Neural progenitor cell (in vitro differentiated cells): ENCODE measurements around the gene AIPL1. TPM values are rescaled to one million over a fixed set of nuclear protein-coding genes. Genes with fewer than 3 reads are reported as not detected.
"Not testable (repeated sequence)": the region's sequence is repeated elsewhere in the genome, so short reads cannot be mapped to it uniquely, and the experiment has no call there.

ENCODE experiments used
- DNase-seq: peaks from one replicate; pipeline ENCODE4 v3.0.0-alpha.2; 2016; ENCODE audit warnings: low spot score
- H2AFZ ChIP-seq: fragments of 200-600 bp; sonication (generic); replicated peaks from 2 replicates; pipeline ENCODE4 v1.6.1; 2016; ENCODE audit warnings: antibody characterized with exemption
- H3F3A ChIP-seq: fragments of 200-600 bp; sonication (generic); 2 replicates; pipeline ENCODE4 v1.6.1; 2016; ENCODE audit warnings: antibody characterized with exemption, low read depth
- H3K27ac ChIP-seq: fragments of 200-600 bp; sonication (generic); 2 replicates; pipeline ENCODE4 v1.5.1; 2016; ENCODE audit warnings: mild to moderate bottlenecking
- H3K27me3 ChIP-seq: fragments of 200-600 bp; sonication (generic); 2 replicates; pipeline ENCODE4 v1.6.1; 2016; ENCODE audit warnings: mild to moderate bottlenecking, moderate library complexity
- H3K36me3 ChIP-seq: fragments of 200-600 bp; sonication (generic); 2 replicates; pipeline ENCODE4 v1.5.1; 2016
- H3K4me1 ChIP-seq: fragments of 200-600 bp; sonication (generic); 2 replicates; pipeline ENCODE4 v1.6.1; 2016; ENCODE audit warnings: mixed run types
- H3K4me2 ChIP-seq: fragments of 200-600 bp; sonication (generic); 2 replicates; pipeline ENCODE4 v1.6.1; 2016
- H3K4me3 ChIP-seq: fragments of 200-600 bp; sonication (generic); 2 replicates; pipeline ENCODE4 v1.5.1; 2016
- H3K79me2 ChIP-seq: fragments of 200-600 bp; sonication (generic); 2 replicates; pipeline ENCODE4 v1.6.1; 2016; ENCODE audit warnings: low read depth
- H3K9ac ChIP-seq: fragments of 200-600 bp; sonication (generic); 2 replicates; pipeline ENCODE4 v1.6.1; 2016
- H3K9me3 ChIP-seq: fragments of 200-600 bp; sonication (generic); 2 replicates; pipeline ENCODE4 v1.5.1; 2016; ENCODE audit warnings: low read depth
- H4K20me1 ChIP-seq: fragments of 200-600 bp; sonication (generic); 2 replicates; pipeline ENCODE4 v1.6.1; 2016; ENCODE audit warnings: low read depth
- H3K27ac Mint-ChIP-seq: 3 replicates; pipeline ENCODE4 v1.8.0; 2021; ENCODE audit warnings: mixed read lengths
- H3K27me3 Mint-ChIP-seq: 2 replicates; pipeline ENCODE4 v1.8.0; 2022; ENCODE audit warnings: low read depth, mild to moderate bottlenecking, inconsistent platforms, moderate library complexity, mixed read lengths; ENCODE audit not compliant: insufficient read depth
- H3K36me3 Mint-ChIP-seq: 3 replicates; pipeline ENCODE4 v1.8.0; 2021; ENCODE audit warnings: mixed read lengths
- H3K4me1 Mint-ChIP-seq: 3 replicates; pipeline ENCODE4 v1.8.0; 2021; ENCODE audit warnings: mixed read lengths
- H3K4me3 Mint-ChIP-seq: 3 replicates; pipeline ENCODE4 v1.8.0; 2021; ENCODE audit warnings: mild to moderate bottlenecking, moderate library complexity, mixed read lengths
- H3K9me3 Mint-ChIP-seq: 3 replicates; pipeline ENCODE4 v1.8.0; 2020; ENCODE audit warnings: mixed read lengths
- EZH2 ChIP-seq: fragments of 200-600 bp; sonication (generic); IDR thresholded peaks from 2 replicates; pipeline ENCODE4 v1.6.1; 2017; ENCODE audit warnings: antibody characterized with exemption, mild to moderate bottlenecking, moderate library complexity
- EZH2phosphoT487 ChIP-seq: fragments of 200-600 bp; sonication (generic); IDR thresholded peaks from 2 replicates; pipeline ENCODE4 v1.6.1; 2017; ENCODE audit warnings: antibody characterized with exemption
- total RNA-seq: library from RNA; depleted of rRNA; stranded (reverse); fragments of >200 nt; gene quantifications from 2 replicates; pipeline ENCODE4 v1.2.3, GENCODE V29; 2015; ENCODE audit warnings: low replicate concordance
- TF ChIP-seq, protein P1 (sequence below): fragments of 200-600 bp; sonication (generic); IDR thresholded peaks from 2 replicates; pipeline ENCODE4 v1.5.1; 2017; ENCODE audit warnings: antibody characterized with exemption, mild to moderate bottlenecking

Gene AIPL1, protein sequence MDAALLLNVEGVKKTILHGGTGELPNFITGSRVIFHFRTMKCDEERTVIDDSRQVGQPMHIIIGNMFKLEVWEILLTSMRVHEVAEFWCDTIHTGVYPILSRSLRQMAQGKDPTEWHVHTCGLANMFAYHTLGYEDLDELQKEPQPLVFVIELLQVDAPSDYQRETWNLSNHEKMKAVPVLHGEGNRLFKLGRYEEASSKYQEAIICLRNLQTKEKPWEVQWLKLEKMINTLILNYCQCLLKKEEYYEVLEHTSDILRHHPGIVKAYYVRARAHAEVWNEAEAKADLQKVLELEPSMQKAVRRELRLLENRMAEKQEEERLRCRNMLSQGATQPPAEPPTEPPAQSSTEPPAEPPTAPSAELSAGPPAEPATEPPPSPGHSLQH
- 0.37 and 2.3 TPM in 2 replicates for total RNA-seq

DNA sequence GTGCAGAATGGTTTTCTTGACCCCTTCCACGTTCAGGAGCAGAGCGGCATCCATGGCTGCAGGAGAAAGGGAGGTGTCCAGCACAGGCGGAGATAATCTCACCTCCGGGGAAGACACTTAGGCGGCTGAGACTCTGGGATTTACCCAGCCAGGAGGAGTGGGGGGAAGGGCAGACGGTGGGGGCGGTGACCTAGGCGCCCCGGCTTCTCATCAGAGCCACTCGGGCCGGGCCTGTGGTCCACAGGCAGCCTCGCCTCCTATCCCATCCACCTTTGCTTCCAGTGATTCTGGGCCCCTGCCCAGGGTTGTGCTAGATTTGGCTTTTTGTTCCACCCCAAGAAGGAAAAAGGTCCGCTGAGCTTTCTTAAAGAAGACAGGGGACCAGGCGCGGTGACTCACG, at the start of gene AIPL1:
AIPL1 (minus strand) TSS at position 71 of the 400 bp plus-strand sequence; CDS start at position 54, 17 bp downstream.
- no peak within 1 kb of the TSS for H3K27ac ChIP-seq
- H3K4me3 Mint-ChIP-seq: no peak within 1 kb of the TSS
- peaks cover 12% of the 10 kb centered on the region for H3K9me3 Mint-ChIP-seq
- H3K4me2 ChIP-seq: peak within 1 kb of the TSS; percentile 18
- peaks cover 12% of the 10 kb centered on the region for H3K9me3 ChIP-seq
- H3K27me3 ChIP-seq: no peaks in the 10 kb centered on the region
- H3K4me1 Mint-ChIP-seq: peaks cover 40% of the 10 kb centered on the region
- no peaks in the 10 kb centered on the region for H3K36me3 ChIP-seq
- no peak within 1 kb of the TSS for H3K9ac ChIP-seq
- peak within 1 kb of the TSS; percentile 87 for H3K27ac Mint-ChIP-seq
- no peaks in the 10 kb centered on the region for H4K20me1 ChIP-seq
- peak within 1 kb of the TSS; percentile 79 for H2AFZ ChIP-seq
- DNase-seq: peak; percentile 45
- H3K79me2 ChIP-seq: no peaks in the 10 kb centered on the region
- no peak within 1 kb of the TSS for H3K4me3 ChIP-seq
- TF ChIP-seq EZH2phosphoT487: no peak
- TF ChIP-seq, protein P1, sequence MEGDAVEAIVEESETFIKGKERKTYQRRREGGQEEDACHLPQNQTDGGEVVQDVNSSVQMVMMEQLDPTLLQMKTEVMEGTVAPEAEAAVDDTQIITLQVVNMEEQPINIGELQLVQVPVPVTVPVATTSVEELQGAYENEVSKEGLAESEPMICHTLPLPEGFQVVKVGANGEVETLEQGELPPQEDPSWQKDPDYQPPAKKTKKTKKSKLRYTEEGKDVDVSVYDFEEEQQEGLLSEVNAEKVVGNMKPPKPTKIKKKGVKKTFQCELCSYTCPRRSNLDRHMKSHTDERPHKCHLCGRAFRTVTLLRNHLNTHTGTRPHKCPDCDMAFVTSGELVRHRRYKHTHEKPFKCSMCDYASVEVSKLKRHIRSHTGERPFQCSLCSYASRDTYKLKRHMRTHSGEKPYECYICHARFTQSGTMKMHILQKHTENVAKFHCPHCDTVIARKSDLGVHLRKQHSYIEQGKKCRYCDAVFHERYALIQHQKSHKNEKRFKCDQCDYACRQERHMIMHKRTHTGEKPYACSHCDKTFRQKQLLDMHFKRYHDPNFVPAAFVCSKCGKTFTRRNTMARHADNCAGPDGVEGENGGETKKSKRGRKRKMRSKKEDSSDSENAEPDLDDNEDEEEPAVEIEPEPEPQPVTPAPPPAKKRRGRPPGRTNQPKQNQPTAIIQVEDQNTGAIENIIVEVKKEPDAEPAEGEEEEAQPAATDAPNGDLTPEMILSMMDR: no peak
- no peak for TF ChIP-seq EZH2
- H3K27me3 Mint-ChIP-seq: peaks cover 19% of the 10 kb centered on the region
- H3K36me3 Mint-ChIP-seq: peaks cover 6% of the 10 kb centered on the region
- H3F3A ChIP-seq: peaks cover 21% of the 10 kb centered on the region
- H3K4me1 ChIP-seq: peaks cover 25% of the 10 kb centered on the region

DNA sequence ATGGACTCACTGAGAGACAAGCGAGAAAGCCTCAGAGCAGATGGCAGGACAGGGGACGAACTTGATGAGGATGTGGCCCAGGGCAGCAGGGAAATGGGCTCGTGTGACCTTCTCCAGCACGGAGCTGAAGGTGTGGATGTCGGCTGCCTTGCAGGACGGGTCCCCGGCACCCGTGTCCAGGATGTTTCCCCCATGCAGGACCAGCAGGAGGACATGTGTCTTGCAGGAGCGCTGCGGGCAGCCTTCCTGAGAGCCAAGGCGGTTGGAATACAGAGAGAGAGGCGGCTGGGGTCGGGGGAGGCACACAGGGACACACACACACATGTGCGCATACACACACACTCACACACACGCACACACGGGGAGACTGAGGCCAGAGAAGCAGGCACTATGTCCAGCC, 48.6 kb upstream of the AIPL1 start:
- H4K20me1 ChIP-seq: no peaks in the 10 kb centered on the region
- no peak overlapping the region for H2AFZ ChIP-seq
- no peak for DNase-seq
- Mint-ChIP-seq H3K27me3 (peaks cover 8% of the 10 kb centered on the region), H3K36me3 (no peaks in the 10 kb centered on the region), H3K27ac (peak overlapping the region; percentile 78), H3K4me3 (no peak overlapping the region), H3K4me1 (peaks cover 25% of the 10 kb centered on the region), H3K9me3 (no peaks in the 10 kb centered on the region)
- H3K79me2 ChIP-seq: no peaks in the 10 kb centered on the region
- no peak overlapping the region for H3K27ac ChIP-seq
- no peak overlapping the region for H3K4me3 ChIP-seq
- no peak overlapping the region for H3K9ac ChIP-seq
- H3K4me2 ChIP-seq: no peak overlapping the region
- H3K36me3 ChIP-seq: no peaks in the 10 kb centered on the region
- no peak for TF ChIP-seq EZH2
- TF ChIP-seq EZH2phosphoT487: no peak
- TF ChIP-seq, protein P1: no peak
- peaks cover 14% of the 10 kb centered on the region for H3F3A ChIP-seq
- peaks cover 18% of the 10 kb centered on the region for H3K4me1 ChIP-seq
- H3K9me3 ChIP-seq: no peaks in the 10 kb centered on the region
- no peaks in the 10 kb centered on the region for H3K27me3 ChIP-seq

DNA sequence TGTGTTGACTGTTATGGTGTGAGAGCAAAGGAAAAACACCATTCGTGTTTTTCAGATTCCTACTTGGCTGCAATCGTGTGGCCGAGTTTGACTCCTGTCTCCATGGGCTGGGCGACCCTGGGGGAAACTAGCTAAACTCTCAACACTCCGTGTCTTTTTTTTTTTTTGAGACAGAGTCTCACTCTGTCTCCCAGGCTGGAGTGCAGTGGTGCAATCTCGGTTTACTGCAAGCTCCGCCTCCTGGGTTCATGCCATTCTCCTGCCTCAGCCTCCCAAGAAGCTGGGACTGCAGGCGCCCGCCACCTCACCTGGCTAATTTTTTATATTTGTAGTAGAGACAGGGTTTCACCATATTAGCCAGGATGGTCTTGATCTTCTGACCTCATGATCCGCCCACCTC, 47.9 kb upstream of the AIPL1 start:
- not testable (repeated sequence) for H3K9me3 ChIP-seq, H3K27me3 Mint-ChIP-seq, DNase-seq, H3K79me2 ChIP-seq, H3K4me3 ChIP-seq, H3K27ac Mint-ChIP-seq, H3K27me3 ChIP-seq, H2AFZ ChIP-seq, H3K36me3 Mint-ChIP-seq, H3K4me2 ChIP-seq, H4K20me1 ChIP-seq, H3K9ac ChIP-seq, H3K27ac ChIP-seq, H3K4me3 Mint-ChIP-seq, H3K36me3 ChIP-seq, H3K9me3 Mint-ChIP-seq
- peaks cover 18% of the 10 kb centered on the region for H3K4me1 ChIP-seq
- peaks cover 25% of the 10 kb centered on the region for H3K4me1 Mint-ChIP-seq
- peaks cover 14% of the 10 kb centered on the region for H3F3A ChIP-seq

DNA sequence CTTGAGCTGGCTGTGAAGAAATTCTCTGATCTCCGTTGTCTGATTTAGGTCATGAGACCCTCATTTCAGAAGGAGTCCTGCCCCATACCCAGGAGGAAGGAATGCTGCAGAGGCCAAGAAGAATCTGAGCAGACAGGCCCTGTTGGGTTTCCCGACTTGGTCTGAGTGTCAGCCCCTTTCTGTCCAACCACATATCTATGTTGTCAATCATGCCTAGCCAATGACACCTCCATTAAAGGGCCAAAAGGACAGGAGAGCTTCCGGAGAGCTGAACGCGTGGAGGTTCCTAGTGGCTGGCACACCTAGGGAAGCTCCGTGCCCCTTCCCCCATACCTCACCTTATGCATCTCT, 47.2 kb upstream of the AIPL1 start:
- Histone ChIP-seq H3K4me2 (no peak overlapping the region), H3K9me3 (no peaks in the 10 kb centered on the region), H2AFZ (no peak overlapping the region), H3K4me3 (no peak overlapping the region), H3K36me3 (no peaks in the 10 kb centered on the region), H3K4me1 (peaks cover 18% of the 10 kb centered on the region), H3K79me2 (no peaks in the 10 kb centered on the region), H3K27me3 (no peaks in the 10 kb centered on the region), H4K20me1 (no peaks in the 10 kb centered on the region), H3K27ac (no peak overlapping the region), H3K9ac (no peak overlapping the region), H3F3A (peaks cover 14% of the 10 kb centered on the region)
- Mint-ChIP-seq H3K9me3 (no peaks in the 10 kb centered on the region), H3K36me3 (no peaks in the 10 kb centered on the region), H3K4me1 (peaks cover 26% of the 10 kb centered on the region), H3K4me3 (no peak overlapping the region), H3K27me3 (peaks cover 6% of the 10 kb centered on the region), H3K27ac (no peak overlapping the region)
- DNase-seq: no peak
- TF ChIP-seq, protein P1: no peak
- TF ChIP-seq EZH2: no peak
- no peak for TF ChIP-seq EZH2phosphoT487
